Measurements from ENCODE around the gene SMIM15. TPM values are rescaled to one million over a fixed set of nuclear protein-coding genes. Genes with fewer than 3 reads are reported as not detected.

Gene SMIM15, protein sequence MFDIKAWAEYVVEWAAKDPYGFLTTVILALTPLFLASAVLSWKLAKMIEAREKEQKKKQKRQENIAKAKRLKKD
- 65.8 to 90.4 TPM (median 68.0 TPM) in 5 replicates for total RNA-seq (2022; extraction: Qiagen RNA extraction)

DNA sequence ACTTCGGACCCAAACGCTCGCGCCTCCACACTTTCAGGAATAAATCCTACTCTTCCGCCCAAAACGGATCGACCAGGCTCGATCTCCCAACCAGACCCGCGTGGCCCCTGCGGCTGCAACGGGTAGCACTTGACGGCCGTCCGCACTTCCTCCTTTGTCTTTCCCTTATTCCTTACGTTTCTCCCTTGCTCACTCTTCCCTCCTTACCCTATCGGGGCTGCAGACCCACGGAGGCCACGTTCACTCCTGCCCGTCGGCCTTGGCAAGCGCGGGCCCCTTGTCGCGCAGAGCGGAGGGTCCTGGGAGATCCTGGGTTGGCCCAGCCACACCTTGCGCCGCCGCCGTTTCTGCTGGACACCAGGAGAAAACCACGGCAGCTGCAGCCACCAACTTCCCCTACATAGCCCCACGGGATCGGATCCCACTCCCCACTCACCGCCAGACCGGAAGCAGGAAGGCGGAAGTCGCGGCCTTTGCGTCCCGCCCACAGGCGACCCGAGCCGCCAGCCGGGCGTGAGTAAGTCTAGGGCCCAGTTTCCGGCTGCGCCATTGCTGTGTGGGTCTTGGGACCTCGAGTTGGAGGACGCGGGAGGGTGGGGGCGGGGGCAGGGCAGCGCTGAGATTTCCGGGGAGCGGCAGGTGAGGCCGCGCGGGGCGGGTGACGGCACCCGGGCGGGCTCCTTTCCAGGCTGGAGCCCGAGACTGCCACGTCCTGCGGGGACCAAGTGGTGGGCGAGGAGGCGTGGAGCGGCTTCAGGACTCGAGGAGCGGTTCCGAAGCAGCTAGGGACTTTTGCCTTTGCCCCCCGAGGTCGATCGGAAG, at the start of gene SMIM15:
Gene SMIM15, minus strand, starts transcription at position 459 of the 822 bp plus-strand sequence. CDS start 2,297 bp downstream, outside the sequence.

Other genes with a start within 250 kb of the SMIM15 start
- gene ERCC8, start 217.4 kb downstream of the SMIM15 start, total RNA-seq (2022; extraction: Qiagen RNA extraction): 10.9 to 20.4 TPM (median 12.0 TPM) in 5 replicates
- 64.5 to 77.0 TPM (median 70.9 TPM) in 5 replicates for gene NDUFAF2, start 217.3 kb downstream of the SMIM15 start, total RNA-seq (2022; extraction: Qiagen RNA extraction)
- 3.9 to 4.7 TPM (median 4.5 TPM) in 5 replicates for gene ZSWIM6, start 169.8 kb upstream of the SMIM15 start, total RNA-seq (2022; extraction: Qiagen RNA extraction)

Measured in A549 treated with AZD2906 at 1 μM for 4 hours (cell line).